GM12801 (cell line): ENCODE results near the gene CPT1A.

Experiments used
- TF ChIP-seq, protein P1 (sequence below): IDR thresholded peaks from one replicate; pipeline ENCODE4 v1.5.1; 2011; ENCODE audit warnings: control low read depth; ENCODE audit not compliant: insufficient read length; ENCODE audit errors: extremely low read depth

The CPT1A gene

DNA sequence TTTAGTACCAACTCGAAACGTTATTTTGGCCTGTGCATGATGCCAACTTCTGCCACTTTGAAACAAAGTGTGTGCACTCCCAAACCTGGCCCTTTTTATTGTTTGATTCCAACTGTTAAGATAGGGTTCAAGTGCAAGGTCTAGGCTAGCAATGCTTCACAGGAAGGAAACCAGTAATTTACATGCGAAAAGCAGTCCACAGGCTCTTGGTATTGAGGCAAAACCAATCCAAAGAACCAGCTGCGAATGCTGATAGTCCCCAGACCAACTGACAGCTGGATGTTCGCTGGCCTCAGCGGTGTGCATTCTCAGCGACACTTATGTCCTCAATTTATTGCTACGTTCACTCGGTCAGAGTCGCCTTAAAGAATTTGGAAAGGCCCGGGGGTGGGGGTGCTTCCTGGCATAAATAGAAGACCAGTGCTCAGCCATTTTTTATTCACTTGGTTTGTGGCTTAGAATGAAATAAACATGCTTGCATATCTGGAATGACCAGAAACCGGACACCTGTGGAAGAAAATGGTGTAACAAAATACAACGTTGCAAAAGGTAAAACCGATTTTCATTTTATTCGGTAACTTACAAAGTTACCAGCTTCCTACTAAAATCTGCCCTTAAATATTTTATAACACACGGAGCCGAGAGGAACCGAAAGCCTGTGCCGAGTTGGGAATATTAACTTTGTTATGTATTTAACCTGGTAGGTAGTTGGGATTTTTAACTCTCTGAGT is 1.6 kb downstream of the CPT1A start:
- TF ChIP-seq, protein P1, sequence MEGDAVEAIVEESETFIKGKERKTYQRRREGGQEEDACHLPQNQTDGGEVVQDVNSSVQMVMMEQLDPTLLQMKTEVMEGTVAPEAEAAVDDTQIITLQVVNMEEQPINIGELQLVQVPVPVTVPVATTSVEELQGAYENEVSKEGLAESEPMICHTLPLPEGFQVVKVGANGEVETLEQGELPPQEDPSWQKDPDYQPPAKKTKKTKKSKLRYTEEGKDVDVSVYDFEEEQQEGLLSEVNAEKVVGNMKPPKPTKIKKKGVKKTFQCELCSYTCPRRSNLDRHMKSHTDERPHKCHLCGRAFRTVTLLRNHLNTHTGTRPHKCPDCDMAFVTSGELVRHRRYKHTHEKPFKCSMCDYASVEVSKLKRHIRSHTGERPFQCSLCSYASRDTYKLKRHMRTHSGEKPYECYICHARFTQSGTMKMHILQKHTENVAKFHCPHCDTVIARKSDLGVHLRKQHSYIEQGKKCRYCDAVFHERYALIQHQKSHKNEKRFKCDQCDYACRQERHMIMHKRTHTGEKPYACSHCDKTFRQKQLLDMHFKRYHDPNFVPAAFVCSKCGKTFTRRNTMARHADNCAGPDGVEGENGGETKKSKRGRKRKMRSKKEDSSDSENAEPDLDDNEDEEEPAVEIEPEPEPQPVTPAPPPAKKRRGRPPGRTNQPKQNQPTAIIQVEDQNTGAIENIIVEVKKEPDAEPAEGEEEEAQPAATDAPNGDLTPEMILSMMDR: no peak

DNA sequence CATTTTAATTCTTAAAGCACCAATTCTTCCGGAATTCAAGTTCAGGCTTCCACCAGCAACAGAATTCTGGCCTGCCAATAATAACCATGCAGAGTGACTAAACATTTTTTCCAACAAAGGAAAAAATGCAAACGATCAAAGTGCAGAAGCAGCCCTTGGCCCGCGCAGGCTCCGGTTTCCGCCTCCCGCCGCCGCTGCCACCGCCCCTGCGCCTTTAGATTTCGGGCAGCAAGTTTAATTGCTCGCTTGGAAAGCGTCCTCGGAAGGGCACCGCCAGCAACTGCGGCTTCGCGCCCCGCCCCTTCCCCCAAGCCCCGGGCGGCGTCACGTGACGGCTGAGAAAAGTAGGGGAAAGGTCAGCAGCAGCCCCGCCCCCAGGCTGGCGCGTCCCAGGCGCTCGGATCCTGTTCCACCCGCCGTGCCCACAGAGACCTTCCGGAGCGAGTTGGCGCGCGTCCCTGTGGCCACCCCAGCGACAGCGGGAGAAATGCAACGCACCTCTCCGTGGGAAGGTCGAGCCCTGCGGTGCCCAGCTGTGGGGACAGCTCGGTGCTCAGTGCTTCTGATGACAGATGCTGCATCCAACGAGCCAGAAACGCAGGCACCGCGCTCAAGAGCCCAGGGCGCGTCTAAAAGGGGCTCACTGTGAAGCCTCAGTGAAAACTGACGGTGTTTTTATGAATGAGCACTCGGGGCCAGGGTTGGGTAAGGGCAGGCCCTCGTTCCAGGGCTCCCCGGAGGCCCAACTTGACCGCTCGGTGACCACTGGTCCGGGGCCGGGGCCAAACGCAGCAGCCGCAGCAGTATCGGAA is 2.5 kb downstream of the CPT1A start:
- TF ChIP-seq, protein P1: no peak

DNA sequence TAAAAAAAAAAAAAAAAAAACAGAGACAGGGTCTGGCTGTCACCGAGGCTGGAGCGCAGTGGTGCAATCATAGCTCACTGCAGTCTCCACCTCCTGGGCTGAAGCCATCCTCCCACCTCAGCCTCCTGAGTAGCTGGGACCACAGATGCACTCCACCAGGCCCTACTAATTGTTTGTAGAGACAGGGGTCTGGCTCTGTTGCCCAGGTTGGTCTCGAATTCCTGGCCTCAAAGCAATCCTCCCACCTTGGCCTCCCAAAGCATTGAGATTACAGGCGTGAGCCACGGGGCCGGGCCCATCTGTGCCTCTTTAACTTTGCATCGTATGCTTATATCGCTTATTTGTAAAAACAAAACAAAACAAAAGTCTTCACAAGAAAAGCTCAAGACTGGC is 3.1 kb downstream of the CPT1A start:
- TF ChIP-seq, protein P1: no peak

DNA sequence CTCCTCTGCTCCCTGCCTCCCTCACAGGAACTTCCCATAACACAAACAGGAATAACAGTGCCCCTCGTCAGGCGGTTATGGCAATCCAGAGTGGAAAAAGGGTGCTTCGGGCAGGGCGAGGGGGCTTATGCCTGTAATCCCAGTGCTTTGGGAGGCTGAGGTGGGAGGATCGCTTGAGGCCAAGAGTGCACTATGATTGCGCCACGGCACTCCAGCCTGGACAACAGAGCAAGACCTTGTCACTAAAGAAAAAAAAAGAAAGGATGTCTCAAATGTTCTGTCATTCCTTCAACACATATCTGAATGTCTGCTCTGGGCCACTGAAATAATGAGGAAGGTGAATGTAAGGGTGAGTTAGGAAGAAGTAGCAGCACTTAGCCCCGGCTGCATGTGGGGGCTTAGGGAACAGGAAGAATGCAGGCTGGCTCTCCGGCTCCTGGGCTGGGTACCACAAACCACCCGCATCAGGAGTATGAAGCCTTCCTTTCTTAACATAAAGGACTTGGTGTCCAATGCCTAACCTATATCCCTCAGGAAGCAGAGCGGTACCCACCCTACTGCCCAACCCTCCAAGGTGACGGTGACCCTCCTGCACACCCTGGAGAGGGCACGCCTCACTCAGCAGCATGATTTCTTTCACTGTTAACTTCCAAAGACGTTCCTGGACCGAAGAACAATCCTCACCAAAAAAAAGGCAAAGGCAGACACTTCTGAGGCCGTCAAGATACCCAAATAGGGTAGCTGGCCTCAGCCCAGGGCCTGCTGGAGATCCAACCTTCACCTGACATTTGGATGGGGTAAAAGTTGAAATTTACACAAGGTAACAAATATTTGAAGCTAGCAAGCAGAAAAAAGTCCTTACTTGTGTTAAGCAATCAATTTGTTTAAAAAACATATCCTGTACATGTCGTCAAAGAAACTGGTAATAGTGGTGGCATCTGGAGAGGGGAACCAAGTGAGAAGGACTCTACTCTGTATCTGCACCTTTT is 3.8 kb downstream of the CPT1A start:
- TF ChIP-seq, protein P1: no peak

DNA sequence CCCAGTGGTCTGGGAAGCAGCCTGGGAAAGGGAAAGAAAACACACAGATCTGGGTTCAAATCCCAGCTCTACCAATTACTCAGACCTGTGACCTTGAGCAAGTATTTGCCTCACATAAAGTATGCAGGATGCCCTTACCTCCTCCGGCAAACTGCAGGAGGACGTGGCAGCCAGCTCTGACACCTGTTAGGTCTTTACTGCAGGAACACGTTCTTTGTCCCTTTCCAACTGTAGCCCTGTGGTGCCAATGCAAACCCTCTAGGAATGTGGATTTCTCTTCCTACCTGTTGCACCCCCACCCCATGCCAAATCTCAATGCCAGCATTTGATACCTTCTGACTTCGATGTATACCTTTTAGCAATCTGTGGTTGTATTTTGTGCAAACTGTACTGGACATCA is 6.0 kb downstream of the CPT1A start:
- TF ChIP-seq, protein P1: no peak

DNA sequence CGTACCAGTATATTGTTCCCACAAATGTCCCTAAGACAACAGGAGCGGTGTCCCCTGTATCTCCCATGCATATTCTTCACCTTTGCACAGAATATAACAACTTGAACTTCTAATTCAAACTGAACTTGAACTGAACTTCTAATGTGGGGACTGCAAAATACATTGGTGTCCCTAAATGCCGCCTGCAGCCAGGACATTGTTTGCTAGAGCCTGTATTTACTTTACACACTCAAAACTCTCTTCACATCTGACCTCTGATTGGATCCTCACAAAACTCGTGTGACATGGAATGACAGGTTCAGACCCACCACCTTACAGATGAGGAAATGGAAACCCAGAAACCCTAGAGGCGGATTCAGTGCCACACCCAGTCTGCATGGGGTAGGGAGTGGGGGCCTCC is 6.4 kb downstream of the CPT1A start:
- TF ChIP-seq, protein P1: no peak
